Fibroblast of the aortic adventitia (primary cell): Measurements from ENCODE around the gene GDF10. TPM values are rescaled to one million over a fixed set of nuclear protein-coding genes. Genes with fewer than 3 reads are reported as not detected.
A peak's percentile ranks its signal among the peaks of the same experiment; 100 is the strongest.

Experiments
- DNase-seq: peaks from one replicate; pipeline ENCODE4 v3.0.0-alpha.2; 2010; ENCODE audit warnings: low read depth
- H3K4me3 ChIP-seq: 2 replicates; pipeline ENCODE4 v1.5.1; 2011; ENCODE audit warnings: low read depth, mild to moderate bottlenecking, control low read depth, low read length, moderate library complexity
- CTCF ChIP-seq: IDR thresholded peaks from 2 replicates; pipeline ENCODE4 v1.5.1; 2011; ENCODE audit warnings: mild to moderate bottlenecking, low read length, control low read depth, inconsistent platforms; ENCODE audit not compliant: insufficient read depth
- total RNA-seq: library from RNA; depleted of rRNA; stranded (reverse); fragments of >200 nt; gene quantifications from 2 replicates; pipeline ENCODE4 v1.2.3, GENCODE V29; 2012; ENCODE audit warnings: low replicate concordance

The GDF10 gene
- total RNA-seq, 1 donor, result 11.1 TPM

- H3K4me3 ChIP-seq, result no peak overlapping the region
- peak; percentile 7 for DNase-seq
- no peak for TF ChIP-seq CTCF
These were observed 3.7 kb upstream of the GDF10 start for GRCh38 chr10:47296156-47296894.

- no peak for DNase-seq
- no peak overlapping the region for H3K4me3 ChIP-seq
- no peak for TF ChIP-seq CTCF
These were observed 3.1 kb upstream of the GDF10 start for GRCh38 chr10:47296941-47297340.

- H3K4me3 ChIP-seq, result no peak overlapping the region
- TF ChIP-seq CTCF, result no peak
- DNase-seq, result no peak
These were observed 2.0 kb upstream of the GDF10 start for GRCh38 chr10:47297866-47298540.

- TF ChIP-seq CTCF, result no peak
- DNase-seq, result no peak
- H3K4me3 ChIP-seq, result no peak overlapping the region
These were observed 1.3 kb upstream of the GDF10 start for GRCh38 chr10:47298715-47299114.

- TF ChIP-seq CTCF, result no peak
- DNase-seq, result no peak
- peak overlapping the region; percentile 35 for H3K4me3 ChIP-seq
These were observed 483 bp downstream of the GDF10 start for GRCh38 chr10:47300429-47300931.

GRCh38 chr10:47301833-47302232 is 1.8 kb downstream of the GDF10 start:
- H3K4me3 ChIP-seq, result no peak overlapping the region
- TF ChIP-seq CTCF, result no peak
- no peak for DNase-seq
